ENCODE data around the gene RALGPS1. TPM values are rescaled to one million over a fixed set of nuclear protein-coding genes. Genes with fewer than 3 reads are reported as not detected.

RALGPS1 gene
- total RNA-seq, 2 donors from 2014 or later = 9.3 to 12.6 TPM

GRCh38 chr9:127209220-127209619 lies 294.6 kb downstream of the RALGPS1 start:
- Mint-ChIP-seq H3K4me3 (no peak overlapping the region), H3K27me3 (peaks cover 6% of the 10 kb centered on the region), H3K4me1 (peaks cover 10% of the 10 kb centered on the region), H3K27ac (no peak overlapping the region), H3K36me3 (ENCODE audit: low read depth) (peaks cover 2% of the 10 kb centered on the region)
- H3K9me3 ChIP-seq (ENCODE audit: control insufficient read depth, low read length, poor library complexity, severe bottlenecking) = no peaks in the 10 kb centered on the region
- DNase-seq (no peak), ATAC-seq (no peak)

DNA sequence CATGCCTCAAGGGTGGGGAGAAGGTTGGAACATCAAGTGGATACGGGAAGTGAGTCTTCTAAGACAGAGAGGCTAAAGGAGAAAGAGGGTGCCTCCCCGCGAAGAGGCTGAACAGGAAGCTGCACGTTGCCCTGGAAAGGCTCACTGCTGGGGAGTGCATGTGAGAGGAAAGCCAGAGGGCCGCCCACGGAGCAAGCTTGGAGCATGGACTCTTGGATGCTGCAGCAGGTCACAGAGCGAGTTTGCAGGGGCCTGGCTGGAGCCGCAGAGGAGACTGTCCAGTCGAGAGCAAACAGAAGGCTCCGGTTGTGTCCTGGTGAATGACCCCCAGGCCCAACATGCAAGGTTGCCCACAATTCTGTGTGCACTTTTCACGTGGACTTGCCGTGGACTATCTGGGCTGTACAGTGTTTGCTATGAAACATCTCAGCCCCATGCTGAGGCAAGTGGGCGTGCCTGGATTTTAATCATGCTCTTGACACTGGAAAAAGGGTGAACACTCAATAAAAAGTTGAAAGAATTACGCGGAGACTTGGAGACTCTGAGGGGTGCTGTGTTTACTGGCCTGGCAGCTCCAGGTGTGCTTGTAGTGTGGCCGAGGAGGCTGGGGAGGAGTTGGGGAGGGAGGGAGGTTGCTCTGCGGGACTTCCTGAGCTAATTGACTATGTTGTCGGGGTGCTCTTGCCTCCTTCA lies 295.5 kb downstream of the RALGPS1 start:
- Mint-ChIP-seq H3K4me1 (peaks cover 15% of the 10 kb centered on the region), H3K27ac (peak overlapping the region; percentile 78)
- no peak for ATAC-seq

GRCh38 chr9:127210851-127211730 lies 296.5 kb downstream of the RALGPS1 start:
- H3K4me3 Mint-ChIP-seq = no peak overlapping the region
- no peak for ATAC-seq
- peak overlapping the region; percentile 78 for H3K27ac Mint-ChIP-seq

More for the DNA sequence above, 295.5 kb downstream of the RALGPS1 start:
- H3K9me3 ChIP-seq (ENCODE audit: control insufficient read depth, low read length, poor library complexity, severe bottlenecking) = no peaks in the 10 kb centered on the region
- Mint-ChIP-seq H3K4me3 (no peak overlapping the region), H3K27me3 (peaks cover 6% of the 10 kb centered on the region), H3K36me3 (ENCODE audit: low read depth) (peaks cover 2% of the 10 kb centered on the region)
- no peak for DNase-seq

GRCh38 chr9:127211983-127212382 lies 297.4 kb downstream of the RALGPS1 start:
- H3K4me1 Mint-ChIP-seq = peaks cover 10% of the 10 kb centered on the region
- no peak overlapping the region for H3K4me3 Mint-ChIP-seq
- ATAC-seq (no peak), DNase-seq (no peak)
- no peaks in the 10 kb centered on the region for H3K9me3 ChIP-seq (ENCODE audit: control insufficient read depth, low read length, poor library complexity, severe bottlenecking)
- H3K27me3 Mint-ChIP-seq = peaks cover 6% of the 10 kb centered on the region
- H3K27ac Mint-ChIP-seq = peak overlapping the region; percentile 78
- peaks cover under 1% of the 10 kb centered on the region for H3K36me3 Mint-ChIP-seq (ENCODE audit: low read depth)

More at GRCh38 chr9:127210851-127211730, 296.5 kb downstream of the RALGPS1 start:
- no peak for DNase-seq
- peaks cover 12% of the 10 kb centered on the region for H3K4me1 Mint-ChIP-seq
- peaks cover 6% of the 10 kb centered on the region for H3K27me3 Mint-ChIP-seq
- peaks cover 2% of the 10 kb centered on the region for H3K36me3 Mint-ChIP-seq (ENCODE audit: low read depth)
- no peaks in the 10 kb centered on the region for H3K9me3 ChIP-seq (ENCODE audit: control insufficient read depth, low read length, poor library complexity, severe bottlenecking)

DNA sequence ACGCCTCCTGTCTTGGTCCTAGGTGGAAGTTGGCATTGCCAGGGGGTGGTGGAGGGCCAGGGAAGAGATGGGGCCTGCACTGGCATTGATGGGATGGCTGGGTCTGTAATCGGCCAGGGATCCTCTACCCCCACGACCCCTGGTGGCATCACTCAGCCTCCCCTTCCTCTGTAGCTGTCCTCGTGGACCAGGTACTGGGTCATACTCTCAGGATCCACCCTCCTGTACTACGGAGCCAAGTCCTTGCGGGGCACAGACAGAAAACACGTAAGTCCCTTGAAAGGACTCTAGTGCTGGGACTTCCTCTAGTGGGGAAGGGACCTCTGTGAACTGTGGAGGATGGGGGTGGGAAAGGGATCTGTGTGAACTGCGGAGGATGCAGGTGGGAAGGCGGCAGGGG lies 297.9 kb downstream of the RALGPS1 start:
- Mint-ChIP-seq H3K27ac (no peak overlapping the region), H3K36me3 (ENCODE audit: low read depth) (no peaks in the 10 kb centered on the region), H3K27me3 (peaks cover 6% of the 10 kb centered on the region), H3K4me3 (no peak overlapping the region), H3K4me1 (peaks cover 9% of the 10 kb centered on the region)
- ATAC-seq (no peak), DNase-seq (no peak)
- H3K9me3 ChIP-seq (ENCODE audit: control insufficient read depth, low read length, poor library complexity, severe bottlenecking) = no peaks in the 10 kb centered on the region

DNA sequence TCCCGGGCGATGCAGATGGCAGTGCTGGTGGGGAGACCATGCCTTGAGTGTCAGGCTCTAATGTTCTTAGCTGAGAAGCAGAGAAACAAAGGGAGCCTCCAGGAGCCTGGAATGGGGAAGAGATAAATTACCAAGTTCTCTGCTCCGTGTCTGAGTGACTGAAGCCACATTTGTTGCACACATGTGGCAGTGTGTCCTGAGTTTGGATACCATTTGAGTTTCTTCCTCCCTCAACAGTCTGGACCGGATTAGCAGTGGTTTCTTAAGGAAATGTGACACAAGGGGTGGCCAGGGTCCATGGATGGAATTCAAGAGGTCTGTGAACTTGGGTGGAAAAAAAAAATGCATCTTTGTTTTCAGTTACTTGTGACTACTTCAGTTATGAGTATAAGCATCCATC lies 299.3 kb downstream of the RALGPS1 start:
- Mint-ChIP-seq H3K27ac (no peak overlapping the region), H3K36me3 (ENCODE audit: low read depth) (no peaks in the 10 kb centered on the region), H3K27me3 (peaks cover 6% of the 10 kb centered on the region), H3K4me3 (no peak overlapping the region), H3K4me1 (peaks cover 9% of the 10 kb centered on the region)
- no peaks in the 10 kb centered on the region for H3K9me3 ChIP-seq (ENCODE audit: control insufficient read depth, low read length, poor library complexity, severe bottlenecking)
- DNase-seq = no peak
- ATAC-seq = no peak

DNA sequence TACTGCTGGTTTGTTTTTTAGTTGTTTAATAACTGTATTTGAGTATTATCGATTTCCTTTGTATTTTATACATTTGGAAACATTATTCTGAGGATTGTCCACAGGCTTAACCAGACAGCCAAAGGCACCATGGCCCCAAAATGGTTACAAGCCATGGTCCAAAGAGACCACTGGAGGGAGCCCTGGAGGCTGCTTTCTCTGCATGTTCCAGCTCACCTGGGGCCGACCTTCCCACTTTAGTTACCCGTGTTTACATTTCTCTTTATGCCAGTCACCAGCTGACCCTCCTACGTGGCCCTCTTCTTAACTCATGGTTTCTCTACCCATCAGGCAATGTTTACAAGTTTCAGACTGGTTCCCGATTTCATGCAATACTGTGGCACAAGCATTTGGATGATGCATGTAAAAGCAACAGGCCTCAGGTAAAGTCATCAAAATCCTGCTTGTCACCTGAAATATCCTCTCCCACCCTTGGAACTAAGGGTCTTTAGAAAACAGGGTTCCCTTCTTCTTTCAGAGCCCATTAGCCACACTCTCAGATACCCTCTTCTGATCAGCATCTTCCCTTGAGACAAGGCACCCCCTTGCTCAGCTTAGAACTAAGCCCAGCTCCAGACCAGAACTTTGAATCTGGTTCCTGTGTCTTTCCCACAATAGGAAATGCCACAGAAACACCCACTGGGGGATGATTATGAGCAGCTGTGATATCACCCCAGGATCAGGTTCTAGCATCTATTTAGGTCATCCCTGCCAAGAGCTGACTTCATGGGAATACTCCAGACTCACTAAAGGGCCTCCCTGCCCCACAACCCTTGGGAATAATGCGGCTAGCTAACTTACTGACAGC lies 300.1 kb downstream of the RALGPS1 start:
- Mint-ChIP-seq H3K4me1 (peaks cover 7% of the 10 kb centered on the region), H3K4me3 (no peak overlapping the region), H3K27ac (peak overlapping the region; percentile 54), H3K36me3 (ENCODE audit: low read depth) (no peaks in the 10 kb centered on the region), H3K27me3 (peaks cover 3% of the 10 kb centered on the region)
- DNase-seq (peak in 2 of 3 donors; percentile 24 to 53), ATAC-seq (peak; percentile 86)
- H3K9me3 ChIP-seq (ENCODE audit: control insufficient read depth, low read length, poor library complexity, severe bottlenecking) = no peaks in the 10 kb centered on the region

DNA sequence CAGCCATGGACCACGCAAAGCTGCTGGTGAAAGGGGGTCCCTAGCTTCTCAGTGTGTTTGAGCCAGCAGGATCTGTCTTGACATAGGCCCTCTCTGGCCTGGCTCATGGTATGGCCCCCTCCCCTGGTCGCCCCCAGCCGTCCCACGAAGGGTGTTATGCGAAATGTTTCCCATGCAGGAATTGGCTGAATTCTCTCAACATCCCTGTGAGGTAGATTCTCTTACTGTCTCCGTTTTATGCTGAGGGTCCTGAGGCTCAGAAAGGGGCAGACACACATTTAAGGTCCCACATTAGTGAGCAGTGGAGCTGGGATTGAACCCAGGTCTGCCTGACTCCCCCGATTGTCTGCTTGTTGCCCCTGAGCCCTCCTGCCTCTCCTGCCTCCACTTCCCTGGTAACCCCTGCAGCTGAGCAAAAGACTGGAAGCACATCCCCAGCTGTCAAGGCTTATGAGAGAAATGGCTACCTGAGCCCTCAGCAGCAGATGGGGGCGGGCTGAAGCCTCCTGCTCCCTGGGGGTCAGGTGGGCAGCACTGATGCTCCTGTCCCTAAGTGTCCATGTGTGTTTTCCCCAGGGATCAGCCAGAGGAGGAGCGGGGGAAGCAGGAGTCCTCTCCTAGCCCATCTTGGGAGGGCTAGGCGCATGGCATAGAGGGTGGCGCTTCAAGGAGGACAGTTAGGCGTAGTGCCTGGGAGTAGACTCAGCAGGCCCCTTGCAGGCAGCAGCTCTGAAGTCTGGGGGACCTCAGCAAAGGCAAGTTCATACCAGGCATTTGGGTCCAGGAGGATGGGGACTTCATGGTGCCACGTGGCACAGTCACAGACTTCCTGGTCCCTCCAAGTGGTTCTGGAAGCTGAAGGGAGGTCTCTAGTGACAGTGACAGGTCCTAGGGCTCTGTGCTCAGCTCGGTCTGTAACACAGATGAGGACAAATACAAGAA lies 301.0 kb downstream of the RALGPS1 start:
- Mint-ChIP-seq H3K4me1 (peaks cover 5% of the 10 kb centered on the region), H3K27ac (peak overlapping the region; percentile 54), H3K36me3 (ENCODE audit: low read depth) (no peaks in the 10 kb centered on the region), H3K4me3 (no peak overlapping the region), H3K27me3 (no peaks in the 10 kb centered on the region)
- H3K9me3 ChIP-seq (ENCODE audit: control insufficient read depth, low read length, poor library complexity, severe bottlenecking) = no peaks in the 10 kb centered on the region
- ATAC-seq = no peak
- no peak for DNase-seq

GRCh38 chr9:127216210-127216887 lies 301.8 kb downstream of the RALGPS1 start:
- Mint-ChIP-seq H3K36me3 (ENCODE audit: low read depth) (no peaks in the 10 kb centered on the region), H3K27ac (no peak overlapping the region), H3K27me3 (no peaks in the 10 kb centered on the region), H3K4me1 (peaks cover 5% of the 10 kb centered on the region), H3K4me3 (no peak overlapping the region)
- ATAC-seq = no peak
- no peaks in the 10 kb centered on the region for H3K9me3 ChIP-seq (ENCODE audit: control insufficient read depth, low read length, poor library complexity, severe bottlenecking)
- DNase-seq = no peak

- Mint-ChIP-seq H3K4me3 (no peak overlapping the region), H3K27ac (no peak overlapping the region), H3K4me1 (peaks cover 9% of the 10 kb centered on the region), H3K27me3 (no peaks in the 10 kb centered on the region), H3K36me3 (ENCODE audit: low read depth) (no peaks in the 10 kb centered on the region)
- H3K9me3 ChIP-seq (ENCODE audit: control insufficient read depth, low read length, poor library complexity, severe bottlenecking) = no peaks in the 10 kb centered on the region
- ATAC-seq (no peak), DNase-seq (no peak)
Measured at GRCh38 chr9:127216888-127217217, 302.3 kb downstream of the RALGPS1 start.

GRCh38 chr9:127218818-127219217 lies 304.2 kb downstream of the RALGPS1 start:
- ATAC-seq (no peak), DNase-seq (no peak)
- Mint-ChIP-seq H3K36me3 (ENCODE audit: low read depth) (no peaks in the 10 kb centered on the region), H3K4me3 (no peak overlapping the region), H3K27me3 (no peaks in the 10 kb centered on the region), H3K27ac (no peak overlapping the region), H3K4me1 (peaks cover 20% of the 10 kb centered on the region)
- no peaks in the 10 kb centered on the region for H3K9me3 ChIP-seq (ENCODE audit: control insufficient read depth, low read length, poor library complexity, severe bottlenecking)

DNA sequence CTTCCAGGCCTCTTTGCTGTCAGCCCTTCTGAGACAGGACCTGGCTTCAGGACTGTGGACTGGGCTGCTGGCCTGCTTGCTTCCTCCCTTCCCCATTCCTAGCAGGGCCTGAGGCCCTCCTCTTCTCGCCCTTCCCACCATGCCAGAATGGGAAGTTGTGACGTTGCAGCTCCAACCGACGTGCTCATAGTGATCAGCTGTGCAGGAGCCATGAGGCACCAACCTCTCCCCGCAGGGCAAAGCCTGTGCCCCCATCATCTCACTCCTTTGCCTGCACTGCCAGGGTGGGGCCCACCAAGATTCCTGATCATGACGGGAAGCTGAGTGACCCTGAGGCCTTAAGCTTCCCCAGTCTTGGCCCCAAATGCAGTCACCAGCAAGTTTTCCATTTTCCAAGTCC lies 304.9 kb downstream of the RALGPS1 start:
- ATAC-seq = no peak
- H3K4me1 Mint-ChIP-seq = peaks cover 24% of the 10 kb centered on the region

More for the DNA sequence above, 304.9 kb downstream of the RALGPS1 start:
- H3K27me3 Mint-ChIP-seq = no peaks in the 10 kb centered on the region
- no peaks in the 10 kb centered on the region for H3K9me3 ChIP-seq (ENCODE audit: control insufficient read depth, low read length, poor library complexity, severe bottlenecking)
- H3K36me3 Mint-ChIP-seq (ENCODE audit: low read depth) = peaks cover 1% of the 10 kb centered on the region
- DNase-seq = no peak
- H3K27ac Mint-ChIP-seq = peak overlapping the region; percentile 77
- H3K4me3 Mint-ChIP-seq = no peak overlapping the region

Measured in T-helper 17 cell (primary cell).